Fibroblast of skin of back (primary cell): Measurements from ENCODE around the gene TRPV3.
A peak's percentile ranks its signal among the peaks of the same experiment; 100 is the strongest.

Experiments
- DNase-seq: peaks from one replicate; pipeline ENCODE4 v3.0.0-alpha.2; 2013

Gene TRPV3

GRCh38 chr17:3546521-3546920 lies 11.1 kb downstream of the TRPV3 start:
- DNase-seq = no peak

- no peak for DNase-seq
These were observed 12.5 kb downstream of the TRPV3 start for GRCh38 chr17:3545151-3545550.

DNA sequence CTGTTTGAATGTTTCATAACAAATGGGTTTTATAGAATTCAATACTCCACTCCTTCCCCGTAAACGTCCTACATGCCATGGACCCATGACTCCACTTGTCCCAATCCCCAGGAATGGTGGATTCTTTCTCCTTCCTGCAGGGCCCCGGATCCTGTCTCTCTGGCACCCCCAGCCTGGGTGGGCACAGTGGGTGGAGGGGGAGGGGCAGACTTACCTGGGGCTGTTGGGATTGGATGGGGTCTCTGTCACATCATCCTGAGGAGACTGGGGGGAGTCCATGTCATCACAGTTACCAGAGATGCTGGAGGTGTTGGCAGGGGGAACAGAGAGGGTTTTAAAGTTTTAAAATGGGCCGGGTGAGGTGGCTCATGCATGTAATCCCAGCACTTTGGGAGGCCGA lies 13.2 kb downstream of the TRPV3 start:
- no peak for DNase-seq

DNA sequence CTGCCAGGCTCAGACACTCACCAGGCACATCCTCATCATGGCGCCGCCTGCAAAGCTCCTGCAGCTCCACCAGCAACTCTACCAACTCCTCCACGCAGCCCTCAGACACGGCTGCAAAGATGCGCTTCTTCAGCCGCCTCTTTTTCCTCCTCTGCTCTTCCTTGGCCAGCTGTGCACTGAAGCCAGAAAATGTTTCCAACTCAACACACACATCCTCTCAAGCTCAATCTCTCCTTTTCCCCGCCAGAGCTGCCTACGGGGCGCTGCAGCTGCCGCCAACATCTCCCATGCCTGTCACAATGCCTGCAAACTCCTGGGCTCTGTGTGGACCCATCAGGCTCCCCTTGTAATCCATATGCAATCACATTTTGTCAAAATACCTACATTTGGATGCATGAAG lies 14.2 kb downstream of the TRPV3 start:
- DNase-seq = no peak

- DNase-seq = no peak
These were observed 15.1 kb downstream of the TRPV3 start for GRCh38 chr17:3542410-3543088.

- no peak for DNase-seq
These were observed 17.6 kb downstream of the TRPV3 start for GRCh38 chr17:3539881-3540540.

GRCh38 chr17:3536716-3537115 lies 20.9 kb downstream of the TRPV3 start:
- DNase-seq = no peak

DNA sequence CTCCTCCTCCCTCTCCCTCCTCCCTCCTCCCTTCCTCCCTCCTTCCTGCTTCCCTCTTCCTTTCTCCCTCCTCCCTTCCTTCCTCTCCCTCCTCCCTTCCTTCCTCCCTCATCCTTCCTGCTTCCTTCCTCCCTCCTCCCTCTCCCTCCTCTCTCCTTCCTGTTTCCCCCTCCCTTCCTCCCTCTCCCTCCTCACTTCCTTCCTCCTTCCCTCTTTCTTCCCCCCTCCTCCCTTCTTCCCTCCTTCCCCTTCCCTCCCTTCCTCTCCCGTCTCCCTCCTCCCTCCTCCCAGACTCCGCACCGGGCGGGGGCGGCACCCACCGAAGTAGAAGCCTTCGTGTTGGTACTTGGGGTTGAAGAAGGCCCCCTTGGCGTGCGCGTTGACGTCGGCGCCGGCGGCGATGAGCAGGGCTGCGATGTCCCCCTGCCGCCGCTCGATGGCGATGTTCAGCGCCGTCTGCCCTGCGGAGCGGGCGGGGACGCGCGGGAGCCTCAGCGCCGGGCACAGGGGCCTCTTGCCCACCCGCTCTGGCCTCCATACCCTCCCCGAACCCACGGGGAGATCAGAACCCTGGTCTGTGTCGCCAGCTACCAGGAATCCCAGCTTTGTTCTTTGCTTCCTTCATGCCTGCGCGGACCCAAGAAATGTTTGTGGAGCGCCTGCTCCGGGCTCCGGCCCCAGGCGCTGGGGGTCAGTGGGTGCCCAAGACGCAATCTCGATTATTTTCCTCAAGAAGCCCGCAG lies 22.2 kb downstream of the TRPV3 start:
- DNase-seq = peak; percentile 67

GRCh38 chr17:3534881-3535252 lies 22.7 kb downstream of the TRPV3 start:
- peak; percentile 31 for DNase-seq

DNA sequence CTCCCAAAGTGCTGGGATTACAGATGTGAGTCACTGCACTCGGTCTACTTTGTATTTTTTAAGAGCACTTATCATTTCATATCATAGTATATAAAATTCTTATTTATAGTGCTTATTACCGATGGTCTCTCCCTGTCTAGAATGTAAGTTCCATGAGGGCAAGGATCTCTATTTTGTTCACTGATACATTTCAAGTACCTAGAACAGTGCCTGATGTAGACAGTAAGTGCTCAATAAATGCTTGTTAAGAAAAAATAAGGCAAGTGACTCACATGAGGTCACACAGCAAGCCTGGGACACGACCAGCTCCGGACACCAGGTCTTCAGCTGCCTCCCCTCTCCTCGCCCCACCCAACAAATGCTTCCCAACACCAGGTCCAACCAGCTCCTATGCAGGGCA lies 23.9 kb downstream of the TRPV3 start:
- no peak for DNase-seq

DNA sequence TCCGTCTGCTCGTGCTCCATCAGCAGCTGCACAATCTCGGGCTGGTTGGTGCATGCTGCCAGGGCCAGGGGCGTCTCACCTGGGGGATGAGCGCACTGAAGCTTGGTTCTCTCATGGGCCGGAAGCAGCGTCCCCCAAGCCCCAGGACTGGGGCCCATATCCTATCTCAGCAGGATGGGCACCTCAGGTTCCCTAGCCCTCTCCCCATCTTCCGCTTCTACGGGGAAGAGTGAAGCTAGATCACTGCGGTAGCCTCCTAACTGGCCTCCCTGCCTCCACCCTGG lies 24.8 kb downstream of the TRPV3 start:
- DNase-seq = no peak

GRCh38 chr17:3532106-3532858 lies 25.3 kb downstream of the TRPV3 start:
- DNase-seq = no peak

GRCh38 chr17:3531266-3532101 lies 26.1 kb downstream of the TRPV3 start:
- DNase-seq = no peak

DNA sequence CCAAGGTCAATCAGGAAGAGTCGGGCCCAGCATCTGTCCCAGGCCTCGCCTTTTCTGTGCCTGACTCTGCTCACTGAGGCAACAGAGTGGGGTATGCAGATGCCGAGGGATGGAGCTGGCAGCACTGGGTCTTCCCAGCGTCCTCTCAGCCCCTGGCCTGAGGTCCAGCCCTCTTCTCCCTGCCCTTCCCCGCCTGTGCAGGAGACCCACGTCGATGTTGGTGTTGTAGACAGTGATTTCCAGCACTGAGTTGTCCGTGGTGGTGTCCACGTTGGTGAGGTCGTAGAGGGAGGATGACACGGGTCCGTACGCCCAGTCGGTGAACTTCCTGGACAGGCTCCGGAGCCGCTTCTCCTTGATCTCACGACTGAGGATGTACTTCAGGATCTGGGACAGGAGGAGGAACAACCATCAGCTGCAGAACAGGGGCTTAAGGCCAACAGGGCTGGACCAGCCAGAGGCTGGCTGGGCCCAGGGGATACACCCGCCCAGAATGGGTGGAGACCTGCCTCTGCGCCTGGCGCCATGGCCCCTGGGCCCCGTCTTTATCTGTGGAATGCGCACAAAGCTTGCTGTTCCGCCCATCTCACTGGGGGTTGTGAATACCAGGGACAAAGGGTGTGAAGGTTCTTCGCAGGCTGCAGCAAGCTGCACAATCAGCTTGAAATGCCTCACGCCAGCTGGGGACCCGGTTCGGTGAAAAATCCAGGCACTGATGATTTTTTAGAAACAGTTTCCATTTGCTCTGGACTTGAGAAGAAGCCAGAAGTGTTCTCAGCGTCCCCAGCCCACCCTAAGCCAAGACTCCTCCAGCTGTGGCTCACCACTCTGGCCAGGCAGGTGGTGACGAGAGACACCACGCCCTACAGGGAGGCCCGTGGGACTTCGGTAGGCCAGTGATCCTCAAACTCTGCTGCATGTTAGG lies 27.5 kb downstream of the TRPV3 start:
- DNase-seq = peak; percentile 64

- DNase-seq = no peak
These were observed 28.6 kb downstream of the TRPV3 start for GRCh38 chr17:3528880-3529511.

DNA sequence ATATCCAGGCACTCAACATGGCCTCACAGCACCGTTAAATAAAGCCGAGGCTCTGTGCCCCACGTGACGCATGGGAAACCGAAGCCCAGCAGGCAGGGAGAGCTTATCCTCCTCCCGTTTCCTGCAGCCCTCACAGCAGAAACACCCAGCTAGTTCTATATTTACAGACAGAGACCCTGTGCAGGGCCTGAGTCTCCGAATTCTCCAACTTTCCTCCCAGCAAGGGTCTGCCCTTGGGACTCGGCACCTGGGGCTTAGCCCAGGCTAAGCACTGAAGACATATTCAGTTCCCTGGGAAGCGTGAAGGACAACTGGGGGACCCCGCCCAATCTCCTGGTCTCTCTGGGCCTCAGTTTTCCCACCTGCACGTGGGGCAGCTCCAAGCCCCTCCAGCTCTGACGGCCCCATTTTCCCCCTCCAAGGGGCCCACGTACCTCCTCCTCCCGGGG lies 29.2 kb downstream of the TRPV3 start:
- no peak for DNase-seq

DNA sequence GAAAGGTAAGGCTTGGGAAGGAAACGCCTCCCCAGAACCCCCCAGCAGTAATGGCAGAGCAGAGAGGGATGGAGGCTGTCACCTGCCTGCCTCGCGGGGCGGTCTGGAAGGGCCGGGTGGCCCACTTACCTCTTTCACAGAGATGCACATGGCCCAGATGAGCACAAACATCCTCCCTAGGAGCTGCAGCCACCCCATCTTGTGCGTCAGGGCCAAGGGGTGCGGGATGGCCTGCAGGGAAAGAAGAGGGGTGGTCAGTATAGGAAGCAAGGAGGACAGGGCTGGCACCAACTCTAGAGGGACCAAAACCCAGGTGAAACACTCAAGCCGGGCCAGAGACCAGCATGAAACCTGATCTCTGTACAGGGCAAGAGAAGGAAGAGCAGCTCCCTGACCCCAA lies 29.7 kb downstream of the TRPV3 start:
- no peak for DNase-seq

- no peak for DNase-seq
These were observed 30.1 kb downstream of the TRPV3 start for GRCh38 chr17:3527468-3527867.

- DNase-seq = no peak
These were observed 30.6 kb downstream of the TRPV3 start for GRCh38 chr17:3526971-3527370.

DNA sequence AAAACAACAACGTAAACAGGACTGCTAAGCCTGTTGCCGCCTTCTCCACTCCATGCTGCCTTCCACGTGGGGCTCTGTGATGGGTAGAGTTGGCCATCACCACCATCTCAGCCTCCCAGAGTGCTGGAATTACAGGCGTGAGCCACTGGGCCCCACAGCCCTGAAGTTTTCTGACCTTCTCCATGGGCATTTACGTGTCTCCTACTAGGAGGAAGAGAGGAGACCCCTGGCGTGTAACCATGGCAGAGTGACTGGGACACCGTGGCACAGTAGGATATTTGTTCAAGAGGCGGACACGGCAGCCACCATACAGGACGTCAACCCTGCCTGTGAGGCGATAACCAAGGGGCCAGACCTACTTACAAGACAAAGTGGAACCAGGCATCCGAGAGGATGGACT lies 31.1 kb downstream of the TRPV3 start:
- DNase-seq = no peak

GRCh38 chr17:3524024-3524423 lies 33.6 kb downstream of the TRPV3 start:
- no peak for DNase-seq
